A549 (cell line): ENCODE measurements around the gene MCM5.

Experiments used
- CBX8 ChIP-seq: fragments of 200-600 bp; sonication (generic); IDR thresholded peaks from 2 replicates; pipeline ENCODE4 v1.6.1; 2016
- CHD4 ChIP-seq: fragments of 200-600 bp; sonication (generic); IDR thresholded peaks from 2 replicates; pipeline ENCODE4 v1.6.1; 2016; ENCODE audit warnings: antibody characterized with exemption, mild to moderate bottlenecking, borderline replicate concordance
- EP300 ChIP-seq, 2 experiments: fragments of >200 bp; sonication (Bioruptor Twin); formaldehyde crosslinking; IDR thresholded peaks; 2 replicates in 1 of 2; 3 replicates in 1 of 2; pipeline ENCODE4 v1.6.1; 2016 to 2017
- MAX ChIP-seq: IDR thresholded peaks from 2 replicates; pipeline ENCODE4 v1.6.1; 2012
- MYC ChIP-seq: IDR thresholded peaks from 2 replicates; pipeline ENCODE4 v1.6.1; 2012; ENCODE audit warnings: mild to moderate bottlenecking, inconsistent platforms, low read length, improper control_type of control experiment, borderline replicate concordance
- POLR2A ChIP-seq: IDR thresholded peaks from 2 replicates; pipeline ENCODE4 v1.6.1; 2012; ENCODE audit warnings: mild to moderate bottlenecking, low read length
- POLR2AphosphoS2 ChIP-seq: conservative IDR thresholded peaks from 2 replicates; pipeline ENCODE4 v1.6.1; 2012; ENCODE audit warnings: low read length, improper control_type of control experiment, inconsistent platforms
- RAD21 ChIP-seq, 2 experiments: fragments of >200 bp in 1 of 2; sonication (Bioruptor Twin) in 1 of 2; formaldehyde crosslinking in 1 of 2; IDR thresholded peaks in 1 of 2; conservative IDR thresholded peaks in 1 of 2; 2 replicates in 1 of 2; 3 replicates in 1 of 2; pipeline ENCODE4 v1.6.1; 2012 to 2018; ENCODE audit warnings: inconsistent platforms in 1 of 2
- ZFP36 ChIP-seq: fragments of 450-650 bp; IDR thresholded peaks from 2 replicates; pipeline ENCODE4 v1.6.1; 2014; ENCODE audit warnings: borderline replicate concordance; ENCODE audit not compliant: partially characterized antibody
- TF ChIP-seq, protein P1 (sequence below): fragments of >200 bp; sonication (Bioruptor Twin); formaldehyde crosslinking; IDR thresholded peaks from 3 replicates; pipeline ENCODE4 v1.5.1; 2016
- TF ChIP-seq, protein P2 (sequence below): fragments of 200-600 bp; sonication (generic); IDR thresholded peaks from 2 replicates; pipeline ENCODE4 v1.6.1; 2016; ENCODE audit warnings: antibody characterized with exemption, mild to moderate bottlenecking, moderate library complexity

DNA sequence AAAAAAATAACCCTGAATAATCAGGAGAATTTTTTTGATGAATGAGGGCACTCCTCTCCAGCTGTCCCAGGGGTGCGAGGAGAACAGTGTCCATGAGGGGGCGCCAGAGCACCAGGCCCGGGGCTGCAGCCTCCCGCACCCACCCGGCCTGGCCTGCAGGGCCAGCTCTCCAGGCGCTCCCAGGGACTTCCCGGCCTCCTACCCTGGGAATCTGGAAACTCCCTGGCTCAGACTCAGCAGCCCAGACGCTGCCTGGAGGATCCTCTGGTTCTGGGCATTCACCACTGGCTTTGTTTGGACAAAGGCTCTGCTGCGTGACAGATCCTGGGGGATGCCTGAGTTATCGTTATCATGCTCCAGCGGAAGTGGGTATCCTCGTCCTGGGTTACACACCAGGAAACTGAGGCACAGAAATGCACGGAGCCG is 31.0 kb downstream of the MCM5 start:
- TF ChIP-seq, protein P1, sequence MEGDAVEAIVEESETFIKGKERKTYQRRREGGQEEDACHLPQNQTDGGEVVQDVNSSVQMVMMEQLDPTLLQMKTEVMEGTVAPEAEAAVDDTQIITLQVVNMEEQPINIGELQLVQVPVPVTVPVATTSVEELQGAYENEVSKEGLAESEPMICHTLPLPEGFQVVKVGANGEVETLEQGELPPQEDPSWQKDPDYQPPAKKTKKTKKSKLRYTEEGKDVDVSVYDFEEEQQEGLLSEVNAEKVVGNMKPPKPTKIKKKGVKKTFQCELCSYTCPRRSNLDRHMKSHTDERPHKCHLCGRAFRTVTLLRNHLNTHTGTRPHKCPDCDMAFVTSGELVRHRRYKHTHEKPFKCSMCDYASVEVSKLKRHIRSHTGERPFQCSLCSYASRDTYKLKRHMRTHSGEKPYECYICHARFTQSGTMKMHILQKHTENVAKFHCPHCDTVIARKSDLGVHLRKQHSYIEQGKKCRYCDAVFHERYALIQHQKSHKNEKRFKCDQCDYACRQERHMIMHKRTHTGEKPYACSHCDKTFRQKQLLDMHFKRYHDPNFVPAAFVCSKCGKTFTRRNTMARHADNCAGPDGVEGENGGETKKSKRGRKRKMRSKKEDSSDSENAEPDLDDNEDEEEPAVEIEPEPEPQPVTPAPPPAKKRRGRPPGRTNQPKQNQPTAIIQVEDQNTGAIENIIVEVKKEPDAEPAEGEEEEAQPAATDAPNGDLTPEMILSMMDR: peak; percentile 77
- TF ChIP-seq EP300 (IDR thresholded peaks at IDR 0.05) (no peak), MAX (peak; percentile 56), CHD4 (no peak), CBX8 (no peak), MYC (no peak), RAD21 (conservative IDR thresholded peaks at IDR 0.05 in 1 of 2, IDR thresholded peaks at IDR 0.05 in 1 of 2) (peak; percentile 85 to 92), ZFP36 (no peak), POLR2A (no peak), POLR2AphosphoS2 (no peak)
- TF ChIP-seq, protein P2, sequence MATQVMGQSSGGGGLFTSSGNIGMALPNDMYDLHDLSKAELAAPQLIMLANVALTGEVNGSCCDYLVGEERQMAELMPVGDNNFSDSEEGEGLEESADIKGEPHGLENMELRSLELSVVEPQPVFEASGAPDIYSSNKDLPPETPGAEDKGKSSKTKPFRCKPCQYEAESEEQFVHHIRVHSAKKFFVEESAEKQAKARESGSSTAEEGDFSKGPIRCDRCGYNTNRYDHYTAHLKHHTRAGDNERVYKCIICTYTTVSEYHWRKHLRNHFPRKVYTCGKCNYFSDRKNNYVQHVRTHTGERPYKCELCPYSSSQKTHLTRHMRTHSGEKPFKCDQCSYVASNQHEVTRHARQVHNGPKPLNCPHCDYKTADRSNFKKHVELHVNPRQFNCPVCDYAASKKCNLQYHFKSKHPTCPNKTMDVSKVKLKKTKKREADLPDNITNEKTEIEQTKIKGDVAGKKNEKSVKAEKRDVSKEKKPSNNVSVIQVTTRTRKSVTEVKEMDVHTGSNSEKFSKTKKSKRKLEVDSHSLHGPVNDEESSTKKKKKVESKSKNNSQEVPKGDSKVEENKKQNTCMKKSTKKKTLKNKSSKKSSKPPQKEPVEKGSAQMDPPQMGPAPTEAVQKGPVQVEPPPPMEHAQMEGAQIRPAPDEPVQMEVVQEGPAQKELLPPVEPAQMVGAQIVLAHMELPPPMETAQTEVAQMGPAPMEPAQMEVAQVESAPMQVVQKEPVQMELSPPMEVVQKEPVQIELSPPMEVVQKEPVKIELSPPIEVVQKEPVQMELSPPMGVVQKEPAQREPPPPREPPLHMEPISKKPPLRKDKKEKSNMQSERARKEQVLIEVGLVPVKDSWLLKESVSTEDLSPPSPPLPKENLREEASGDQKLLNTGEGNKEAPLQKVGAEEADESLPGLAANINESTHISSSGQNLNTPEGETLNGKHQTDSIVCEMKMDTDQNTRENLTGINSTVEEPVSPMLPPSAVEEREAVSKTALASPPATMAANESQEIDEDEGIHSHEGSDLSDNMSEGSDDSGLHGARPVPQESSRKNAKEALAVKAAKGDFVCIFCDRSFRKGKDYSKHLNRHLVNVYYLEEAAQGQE: no peak
